Epithelial cell of prostate (primary cell): ENCODE results near the gene CYFIP2.

ENCODE experiments used
- DNase-seq: peaks from one replicate; pipeline ENCODE4 v3.0.0-alpha.2; 2011; ENCODE audit warnings: low read depth, low spot score
- H3K27ac ChIP-seq: fragments of 450-650 bp; 2 replicates; pipeline ENCODE4 v1.5.1; 2017; ENCODE audit warnings: mild to moderate bottlenecking

CYFIP2 gene

DNA sequence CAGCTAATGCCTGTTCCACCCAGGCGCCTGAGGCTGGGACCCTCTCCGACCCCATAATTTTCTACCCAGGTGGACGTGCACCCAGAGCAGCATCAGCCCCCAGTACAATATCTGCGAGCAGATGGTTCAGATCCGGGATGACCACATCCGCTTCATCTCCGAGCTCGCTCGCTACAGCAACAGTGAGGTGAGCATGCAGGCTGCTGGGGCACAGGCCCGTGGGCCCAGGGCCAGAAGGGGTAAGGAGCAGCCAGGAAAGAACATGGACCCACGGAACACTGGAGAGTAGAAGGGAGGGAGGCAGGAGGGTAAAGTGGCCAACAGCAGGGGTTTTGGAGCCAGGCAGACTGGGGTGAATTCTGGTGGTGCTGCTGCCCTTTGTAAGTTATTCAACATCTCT is 45.7 kb downstream of the CYFIP2 start:
- no peak overlapping the region for H3K27ac ChIP-seq
- DNase-seq = no peak

DNA sequence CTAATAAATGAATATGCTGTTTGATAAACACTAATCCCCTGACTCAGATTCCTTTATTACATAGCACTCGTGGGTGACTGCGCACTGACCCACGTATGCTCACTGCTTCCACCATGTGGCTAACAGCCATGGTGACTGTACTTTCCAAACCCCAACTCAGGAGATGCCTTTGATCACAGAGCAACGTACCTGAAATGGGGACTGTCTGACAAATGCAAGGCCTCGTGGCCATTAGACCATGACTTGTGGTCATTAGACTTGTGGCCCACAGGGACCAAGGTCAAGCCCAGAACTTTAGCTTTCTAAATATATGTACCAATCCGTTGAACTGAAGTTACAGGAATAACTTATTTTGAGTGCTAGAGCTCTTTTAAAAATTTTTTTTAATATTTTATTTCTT is 46.6 kb downstream of the CYFIP2 start:
- no peak overlapping the region for H3K27ac ChIP-seq
- peak; percentile 22 for DNase-seq

DNA sequence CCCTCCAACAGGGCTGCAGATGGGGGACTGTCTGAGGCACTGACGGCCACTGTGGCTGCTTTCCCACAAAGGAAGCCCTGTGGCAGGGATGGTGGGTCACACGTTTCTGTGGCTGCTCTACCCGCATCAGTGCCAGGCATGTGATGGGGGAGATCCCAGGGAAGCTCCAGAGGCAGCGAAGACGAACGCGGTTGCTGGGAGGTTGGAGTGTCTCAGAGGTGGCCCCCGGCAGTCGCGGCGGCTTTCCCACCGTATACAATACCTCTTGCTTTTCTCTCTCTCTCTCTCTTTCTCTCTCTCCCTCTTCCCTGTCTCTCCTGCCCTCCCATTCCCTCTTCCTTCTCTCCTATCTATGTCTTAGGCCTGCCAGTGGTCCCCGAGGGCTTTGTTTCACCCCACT is 56.7 kb downstream of the CYFIP2 start:
- H3K27ac ChIP-seq = no peak overlapping the region
- DNase-seq = no peak

DNA sequence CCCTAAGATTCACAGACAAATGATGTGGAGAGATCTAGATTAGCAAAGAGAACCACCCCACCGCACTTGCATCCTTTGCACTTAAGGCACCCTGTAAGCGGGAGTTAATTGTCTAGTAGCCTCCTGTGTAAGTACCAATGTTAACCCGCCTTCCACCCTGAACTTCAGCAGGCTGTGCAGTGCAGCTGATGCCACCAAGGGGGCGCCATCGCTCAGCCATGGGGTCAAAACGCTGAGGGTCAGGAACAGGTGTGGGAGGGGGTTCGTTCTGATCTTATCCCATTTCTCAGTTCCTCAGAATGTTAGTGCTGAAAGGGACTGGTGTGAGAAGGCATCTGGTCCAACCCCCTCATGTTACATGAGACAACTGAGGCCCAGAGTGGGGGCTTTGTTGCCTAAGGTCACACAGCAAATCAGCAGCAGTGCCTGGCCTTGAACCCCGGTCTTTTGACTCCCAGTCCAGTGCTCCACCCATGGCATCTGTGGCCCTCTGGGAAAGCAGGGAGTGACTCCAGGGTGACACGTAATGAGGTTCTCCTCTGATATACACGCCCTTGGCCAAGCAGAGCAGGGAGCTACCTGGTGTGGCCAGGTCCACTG is 57.3 kb downstream of the CYFIP2 start:
- no peak overlapping the region for H3K27ac ChIP-seq
- DNase-seq = no peak

DNA sequence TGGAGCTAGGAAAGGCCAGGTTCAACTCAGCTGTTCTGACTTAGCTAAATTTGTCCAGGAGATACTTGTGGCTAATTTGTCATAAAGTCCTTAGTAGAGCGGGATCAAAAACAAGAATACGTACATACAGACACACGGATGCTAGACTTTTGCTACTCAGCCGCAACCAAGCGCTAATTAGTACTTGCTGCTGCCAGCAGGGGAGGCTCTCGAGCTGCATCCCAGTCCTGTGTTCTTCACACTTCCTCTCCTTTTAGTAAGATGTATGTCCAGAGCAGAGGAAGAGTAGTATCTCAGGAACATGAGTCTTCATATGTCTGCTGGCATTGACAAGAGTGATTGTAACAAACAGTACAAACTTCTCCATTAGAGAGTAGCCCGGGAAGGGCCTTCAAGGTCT is 58.3 kb downstream of the CYFIP2 start:
- DNase-seq = no peak
- H3K27ac ChIP-seq = no peak overlapping the region

DNA sequence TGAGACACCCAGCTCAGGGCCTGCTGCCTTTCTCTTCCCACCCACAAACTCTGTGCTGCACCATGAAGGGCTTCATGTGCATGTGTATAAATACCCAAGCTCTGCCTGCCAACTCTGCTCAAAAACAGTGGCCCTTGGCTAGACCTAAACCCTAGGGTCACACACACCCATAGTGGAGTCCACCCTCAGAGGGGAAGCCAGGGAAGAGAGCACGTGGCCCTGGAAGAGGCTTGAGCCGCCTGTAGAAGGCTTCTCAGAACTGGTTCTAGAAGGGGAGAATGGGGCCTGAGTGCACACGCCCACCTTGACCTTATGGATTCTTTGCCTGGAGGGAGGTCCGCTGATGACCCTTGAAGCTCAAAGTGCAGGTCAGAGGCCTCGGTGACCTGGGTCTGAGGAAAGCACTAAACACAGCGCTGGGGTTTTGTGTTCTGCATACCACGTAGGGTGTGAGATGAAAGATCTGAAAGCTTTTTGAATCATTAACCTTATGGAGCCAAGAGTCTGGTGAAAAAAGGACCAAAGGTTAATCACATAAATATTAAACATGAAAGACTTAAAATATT is 60.6 kb downstream of the CYFIP2 start:
- H3K27ac ChIP-seq = no peak overlapping the region
- DNase-seq = no peak

DNA sequence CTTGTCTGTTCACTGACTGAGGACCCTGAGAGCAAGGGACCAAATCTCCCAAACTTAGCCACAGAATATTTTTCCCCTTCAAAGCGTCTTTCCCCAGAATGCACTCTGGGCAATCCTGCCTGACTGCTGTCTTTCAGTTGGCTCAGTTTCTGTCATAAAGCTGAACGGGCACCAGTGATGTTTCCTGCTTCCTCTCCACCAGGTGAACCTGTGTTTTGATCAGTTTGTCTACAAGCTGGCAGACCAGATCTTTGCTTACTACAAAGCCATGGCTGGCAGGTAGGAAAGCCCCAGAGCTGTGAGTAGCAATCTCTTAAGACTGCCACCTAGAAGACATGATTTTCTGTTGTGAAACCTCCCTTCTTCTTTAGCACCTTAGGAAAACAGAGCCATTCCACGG is 61.8 kb downstream of the CYFIP2 start:
- H3K27ac ChIP-seq = no peak overlapping the region
- DNase-seq = no peak

DNA sequence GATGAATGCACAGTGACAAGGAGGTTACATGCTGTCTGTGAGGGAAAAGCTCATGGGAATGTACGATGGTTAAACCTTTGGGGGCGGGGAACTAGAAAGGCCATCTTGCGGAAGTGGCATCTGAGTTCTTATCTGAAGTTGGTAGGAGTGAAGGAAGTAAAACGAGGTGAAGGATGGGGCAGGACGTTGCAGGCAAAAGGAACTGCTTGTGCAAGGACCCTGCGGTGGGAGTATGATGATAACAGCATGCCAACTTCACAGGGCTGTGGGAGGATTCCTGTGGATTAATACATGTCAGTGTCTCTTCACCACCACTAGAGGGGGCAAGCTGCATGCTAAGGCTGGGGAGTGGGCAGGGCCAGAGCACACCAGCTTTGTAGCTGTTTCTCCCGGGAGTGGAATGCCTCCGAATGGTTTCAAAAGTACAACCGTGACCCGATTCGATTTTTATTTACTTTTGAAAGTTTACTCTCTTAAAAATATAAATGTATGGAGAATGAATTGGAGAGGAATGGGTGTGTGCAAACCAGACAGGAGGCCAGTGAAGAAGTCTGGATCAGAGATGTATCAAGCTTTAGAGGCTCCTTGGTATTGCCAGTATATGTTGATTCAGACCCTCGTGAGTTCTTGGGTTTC is 62.5 kb downstream of the CYFIP2 start:
- H3K27ac ChIP-seq = no peak overlapping the region
- no peak for DNase-seq

DNA sequence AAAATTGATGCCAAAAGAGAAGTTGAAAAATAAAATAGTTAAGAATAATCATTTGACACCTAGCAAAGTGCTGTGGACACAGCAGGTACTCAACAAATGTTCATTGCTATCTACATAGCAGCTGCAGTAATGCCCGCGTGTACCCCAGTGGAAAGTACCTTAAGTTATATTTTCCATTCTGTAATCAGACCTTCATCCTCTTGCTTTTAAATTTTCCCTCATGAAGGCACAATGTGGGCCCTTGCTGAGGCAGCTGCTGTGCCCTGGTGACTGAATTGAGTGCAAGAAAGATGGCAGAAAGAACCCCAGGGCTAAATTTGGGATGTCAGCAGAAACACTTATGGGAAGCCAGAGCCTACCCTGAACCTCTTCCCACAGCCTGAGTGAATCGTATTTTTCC is 65.9 kb downstream of the CYFIP2 start:
- no peak for DNase-seq
- H3K27ac ChIP-seq = no peak overlapping the region

DNA sequence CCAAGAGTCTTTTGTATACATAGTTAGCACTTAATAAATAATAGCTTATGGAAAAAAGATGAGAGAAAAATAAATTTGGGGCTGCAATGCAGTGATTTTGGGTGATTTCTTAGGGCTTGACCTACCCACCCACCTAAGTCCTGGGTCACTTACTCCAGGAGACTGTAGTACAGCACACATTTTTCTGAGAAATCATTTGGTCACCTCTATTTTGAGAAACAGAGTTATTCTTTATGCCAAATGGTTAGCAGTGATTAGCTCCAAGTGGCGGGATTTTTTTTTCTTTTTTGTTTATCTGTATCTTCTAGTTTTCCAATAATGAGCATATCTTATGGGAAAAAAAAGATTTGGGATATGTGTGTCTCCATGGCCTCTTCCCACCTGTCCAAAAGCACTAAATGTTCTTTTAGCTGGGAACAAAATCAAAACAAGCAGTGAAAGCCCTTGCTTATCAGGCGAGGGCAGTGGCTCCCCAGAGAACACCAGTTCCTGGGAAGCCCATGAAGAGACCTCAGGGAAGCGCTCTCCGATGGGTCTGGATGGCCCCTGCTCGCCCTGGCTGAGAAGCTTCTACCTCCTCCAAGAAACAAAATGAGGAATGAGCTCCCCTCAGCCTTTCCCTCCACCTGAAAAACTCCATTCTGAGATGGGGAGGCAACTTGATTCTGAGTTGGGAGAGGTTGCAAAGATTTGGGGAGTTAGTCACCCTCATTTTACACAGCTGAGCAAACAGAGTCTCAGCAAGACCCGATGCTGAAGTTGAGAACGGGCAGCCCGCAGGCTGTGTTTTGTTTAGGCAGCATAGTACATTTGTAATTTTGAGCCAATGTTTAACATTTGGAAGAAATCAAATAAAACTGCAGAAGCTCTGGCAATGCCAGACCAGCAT is 69.9 kb downstream of the CYFIP2 start:
- no peak for DNase-seq
- no peak overlapping the region for H3K27ac ChIP-seq

DNA sequence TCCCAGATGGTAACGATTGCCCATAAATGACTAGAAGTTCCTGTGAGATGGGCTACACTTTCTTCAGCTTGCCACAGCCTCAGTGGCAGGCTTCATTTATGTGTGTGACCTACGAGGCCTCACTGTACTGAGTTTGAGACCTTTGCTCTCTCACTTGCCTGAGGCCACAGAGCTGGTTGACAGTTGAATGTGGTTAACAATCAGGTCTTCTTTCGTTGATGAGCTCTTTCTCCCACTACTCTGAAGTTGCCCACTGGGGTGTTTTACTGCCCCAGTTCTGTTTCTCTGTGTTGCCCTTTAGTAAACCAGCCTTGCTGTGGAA is 70.5 kb downstream of the CYFIP2 start:
- no peak for DNase-seq
- H3K27ac ChIP-seq = no peak overlapping the region

DNA sequence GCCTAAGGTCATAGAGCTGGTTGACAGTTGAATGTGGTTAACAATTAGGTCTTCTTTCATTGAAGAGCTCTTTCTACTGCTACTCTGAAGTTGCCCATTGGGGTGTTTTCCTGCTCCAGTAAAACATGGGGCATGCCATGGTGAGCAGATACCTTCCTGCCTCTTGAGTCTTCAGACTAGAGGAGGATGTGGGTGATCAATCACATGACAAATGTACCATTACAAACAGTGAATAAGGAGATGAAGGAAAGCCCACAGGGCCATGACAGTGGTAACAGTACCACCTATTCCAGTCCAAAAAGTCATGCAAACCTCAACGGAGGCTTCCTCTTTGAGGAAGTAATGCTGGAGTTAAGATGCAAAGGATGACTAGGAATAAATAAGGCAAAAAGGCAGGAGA is 73.5 kb downstream of the CYFIP2 start:
- no peak overlapping the region for H3K27ac ChIP-seq
- no peak for DNase-seq

DNA sequence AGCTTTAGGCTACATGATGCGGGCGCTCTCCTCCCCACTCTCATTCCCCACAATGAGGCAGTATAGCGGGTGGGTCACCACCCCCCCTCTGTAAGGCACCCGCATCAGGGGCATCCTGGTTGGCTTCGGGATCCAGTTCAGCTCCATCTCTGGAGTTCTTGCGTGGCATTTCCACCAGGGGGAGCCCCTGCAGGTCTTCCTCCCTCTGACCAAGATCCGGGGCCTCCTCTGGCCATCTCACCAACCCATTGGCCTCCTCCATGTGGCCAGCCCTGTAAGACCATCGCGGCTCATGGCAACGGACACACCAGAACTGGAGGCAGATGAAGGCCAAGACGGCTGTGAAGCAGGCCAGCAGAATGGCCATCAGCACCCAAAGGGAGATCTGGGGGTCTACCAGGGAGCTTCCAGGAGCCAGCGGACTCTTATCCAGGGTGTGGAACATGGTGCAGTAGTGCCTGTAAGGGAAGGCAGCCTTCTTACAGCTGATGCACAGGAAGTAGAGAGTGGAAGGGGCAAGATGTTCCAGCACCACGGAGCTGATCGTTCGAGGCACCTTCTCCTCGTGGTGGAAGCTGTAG is 77.0 kb downstream of the CYFIP2 start:
- no peak overlapping the region for H3K27ac ChIP-seq
- no peak for DNase-seq

DNA sequence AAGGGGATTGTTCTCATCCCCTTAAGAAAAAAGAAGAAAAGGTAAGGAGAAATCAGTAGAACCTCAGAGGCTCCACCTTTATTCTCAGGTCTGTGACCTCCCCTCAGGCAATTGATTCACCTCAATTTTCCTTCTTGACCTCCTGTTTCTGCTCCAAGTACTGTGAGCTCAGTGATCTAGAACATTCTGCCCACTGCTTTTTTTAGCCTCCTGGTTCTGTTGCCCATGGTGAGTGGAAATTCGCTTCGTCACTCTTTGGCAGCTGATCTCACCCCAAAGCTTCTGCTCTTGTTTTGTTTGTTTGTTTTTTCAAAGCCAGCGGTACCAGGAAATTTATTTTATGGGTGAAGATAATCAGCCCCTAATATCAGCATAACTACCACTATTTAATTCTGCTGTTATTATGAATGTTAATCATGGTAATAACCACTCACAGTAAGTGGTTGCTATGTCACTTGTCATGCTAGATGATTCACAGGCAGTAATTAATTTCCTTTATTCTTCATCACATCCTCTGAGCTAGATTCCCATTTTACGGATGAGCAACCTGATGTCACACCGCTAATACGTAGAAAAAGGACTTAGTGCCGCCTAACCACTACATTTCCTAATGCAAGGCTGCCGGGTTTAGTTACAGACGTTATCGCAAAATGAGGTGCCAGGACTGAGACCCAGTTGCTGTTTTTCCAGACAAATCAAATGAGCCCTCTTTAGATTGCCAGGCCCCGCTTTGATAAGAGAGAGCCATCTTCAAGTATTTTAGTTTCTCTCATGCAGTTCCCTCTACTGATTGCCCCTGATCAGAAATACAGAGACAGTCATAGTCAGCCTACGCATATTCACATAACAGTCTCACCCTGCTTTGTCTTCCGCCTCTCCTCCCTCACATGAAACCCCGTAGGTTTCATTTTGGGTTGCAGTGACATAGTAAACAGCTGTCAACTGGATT is 78.2 kb downstream of the CYFIP2 start:
- no peak overlapping the region for H3K27ac ChIP-seq
- DNase-seq = no peak

DNA sequence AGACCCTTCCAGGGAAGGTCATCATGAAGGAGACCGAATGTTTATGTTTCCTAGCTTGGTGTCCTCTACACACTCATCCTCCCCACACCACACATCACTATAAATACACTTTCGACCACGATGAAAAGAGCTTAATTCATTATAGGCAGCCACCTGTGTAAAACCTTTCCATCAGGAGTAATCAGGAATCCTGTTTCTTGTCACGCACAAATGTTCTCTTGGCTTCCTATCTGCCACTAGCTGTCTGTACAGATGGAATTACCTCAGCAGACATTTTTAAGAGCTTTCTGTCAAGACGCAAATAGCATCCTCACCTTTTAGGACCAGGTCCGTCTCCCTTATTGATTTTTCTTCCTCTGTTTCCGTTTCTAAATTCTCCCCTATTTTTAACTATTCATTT is 79.1 kb downstream of the CYFIP2 start:
- no peak for DNase-seq
- no peak overlapping the region for H3K27ac ChIP-seq

DNA sequence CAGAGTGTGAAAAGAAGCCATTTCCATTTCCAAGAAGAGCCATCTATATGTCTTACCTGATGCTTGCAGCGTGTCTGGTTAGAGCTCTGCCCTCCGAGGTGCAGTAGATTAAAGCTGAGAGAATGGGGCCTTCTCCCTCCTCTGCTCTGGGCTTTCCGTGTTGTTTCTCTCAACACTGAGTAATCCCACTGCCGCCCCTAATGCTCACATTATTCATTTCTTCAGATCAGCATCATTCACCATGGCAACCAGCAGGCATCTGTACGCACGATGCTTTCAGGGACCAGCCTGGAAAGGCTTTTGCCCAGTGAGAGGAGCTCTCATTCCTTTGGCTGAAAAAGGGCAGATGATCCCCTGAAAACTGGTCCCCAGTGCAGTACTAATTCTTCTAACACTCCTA is 79.6 kb downstream of the CYFIP2 start:
- DNase-seq = no peak
- no peak overlapping the region for H3K27ac ChIP-seq

DNA sequence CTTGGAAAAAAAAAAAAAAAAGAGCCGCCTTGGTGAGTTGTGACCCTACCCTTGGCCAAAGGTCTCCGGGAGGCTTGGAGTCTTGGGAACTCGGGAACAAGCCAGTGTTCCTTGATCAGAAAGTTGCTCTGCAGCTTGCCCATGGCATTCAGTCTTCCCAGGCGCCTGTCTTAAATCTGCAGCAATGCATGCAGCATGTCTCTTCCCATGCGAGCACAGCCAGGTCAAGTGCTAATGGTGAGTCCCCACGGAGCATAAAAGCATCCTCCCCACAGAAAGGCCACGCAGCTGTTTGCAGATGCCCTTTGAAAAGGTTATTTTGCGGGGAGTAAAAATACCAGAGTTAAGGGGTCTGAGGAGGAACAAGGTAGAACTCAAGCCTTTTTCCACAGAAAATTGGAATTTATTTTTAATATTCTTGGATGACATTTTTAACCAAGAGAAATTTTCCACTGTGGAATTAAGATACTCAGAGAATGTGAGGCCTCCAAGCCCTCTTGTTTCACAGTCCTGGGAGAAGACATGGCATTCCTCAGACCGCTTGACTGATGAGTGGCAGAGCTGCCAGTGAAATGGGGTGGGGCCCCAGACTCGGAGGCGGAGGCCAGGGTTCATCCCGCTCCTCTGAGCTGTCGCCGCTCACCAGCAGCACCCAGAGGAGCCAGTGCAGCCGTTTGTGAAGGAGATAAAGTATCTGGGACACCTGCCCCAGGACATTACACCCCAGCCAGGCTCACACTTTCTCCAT is 81.6 kb downstream of the CYFIP2 start:
- H3K27ac ChIP-seq = no peak overlapping the region
- DNase-seq = no peak

DNA sequence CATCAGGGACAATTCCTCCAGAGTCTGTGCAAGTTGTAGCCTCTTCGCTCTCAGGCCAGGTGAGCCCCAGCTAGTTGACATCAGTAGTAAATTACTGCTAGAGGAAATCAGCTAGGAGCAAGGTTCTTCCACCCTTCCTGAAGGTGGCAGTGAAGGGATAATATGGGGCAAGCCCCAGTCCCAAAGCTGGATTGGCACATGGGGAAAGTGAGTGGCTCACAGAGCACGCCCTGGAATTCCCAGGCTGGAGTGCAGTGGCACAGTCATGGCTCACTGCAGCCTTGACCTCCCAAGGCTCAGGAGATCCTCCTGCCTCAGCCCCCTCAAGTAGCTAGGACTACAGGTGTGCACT is 82.1 kb downstream of the CYFIP2 start:
- no peak overlapping the region for H3K27ac ChIP-seq
- no peak for DNase-seq
